CD1c-positive myeloid dendritic cell (primary cell): Measurements from ENCODE around the gene AKAP13.

Experiments used
- DNase-seq: peaks from one replicate; pipeline ENCODE4 v3.0.0-alpha.2; 2016; ENCODE audit errors: extremely low spot score

AKAP13 gene

DNA sequence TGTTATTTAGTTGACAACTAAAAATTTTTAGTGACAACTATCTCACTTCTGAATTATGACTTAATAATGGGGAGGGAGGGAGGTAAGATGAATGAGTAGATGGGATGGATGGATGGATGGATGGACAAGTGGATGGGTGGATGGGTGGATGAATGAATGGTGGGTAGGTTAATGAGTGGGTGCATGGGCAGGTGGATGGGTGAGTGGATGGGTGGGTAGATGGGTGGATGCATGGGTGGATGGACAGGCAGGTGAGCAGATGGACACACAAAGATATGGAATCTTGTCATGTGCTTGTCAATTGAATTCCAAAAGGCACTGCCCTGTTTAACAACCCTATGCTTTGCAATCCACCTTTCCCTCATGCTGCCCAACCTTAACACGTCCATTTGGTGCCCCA lies 372.9 kb downstream of the AKAP13 start:
- DNase-seq, result no peak

DNA sequence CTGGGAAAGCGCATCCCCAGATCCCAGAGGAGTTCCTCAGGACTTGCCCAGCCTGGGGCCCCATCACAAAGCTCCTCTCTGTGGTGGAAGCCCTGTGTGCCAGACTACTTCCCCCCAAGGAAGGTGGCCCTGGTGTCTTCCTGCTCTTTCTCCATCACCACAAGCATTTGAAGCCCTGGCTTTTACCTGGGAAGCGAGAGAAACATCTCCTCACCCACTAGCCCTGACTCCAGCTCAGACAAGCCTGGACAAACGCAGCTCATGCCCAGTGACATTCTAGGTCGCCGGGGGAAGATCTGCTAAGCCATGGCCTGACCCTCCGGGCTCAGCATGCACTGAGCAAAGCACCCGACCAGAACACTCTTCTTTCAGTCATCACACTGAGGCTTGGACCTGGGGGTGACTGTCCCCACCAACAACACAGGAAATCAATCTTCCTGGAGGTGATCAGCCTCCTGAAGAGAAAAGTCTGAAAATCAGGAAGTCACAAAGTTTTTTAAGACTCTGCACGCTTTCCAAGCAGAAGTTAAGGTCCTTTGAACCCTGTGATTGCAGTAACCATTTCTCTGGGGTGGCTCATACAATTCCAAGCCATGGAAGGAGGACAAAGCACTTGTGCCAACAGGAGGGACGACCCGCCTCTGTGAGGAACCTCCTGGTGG lies 373.5 kb downstream of the AKAP13 start:
- DNase-seq, result peak; percentile 17

DNA sequence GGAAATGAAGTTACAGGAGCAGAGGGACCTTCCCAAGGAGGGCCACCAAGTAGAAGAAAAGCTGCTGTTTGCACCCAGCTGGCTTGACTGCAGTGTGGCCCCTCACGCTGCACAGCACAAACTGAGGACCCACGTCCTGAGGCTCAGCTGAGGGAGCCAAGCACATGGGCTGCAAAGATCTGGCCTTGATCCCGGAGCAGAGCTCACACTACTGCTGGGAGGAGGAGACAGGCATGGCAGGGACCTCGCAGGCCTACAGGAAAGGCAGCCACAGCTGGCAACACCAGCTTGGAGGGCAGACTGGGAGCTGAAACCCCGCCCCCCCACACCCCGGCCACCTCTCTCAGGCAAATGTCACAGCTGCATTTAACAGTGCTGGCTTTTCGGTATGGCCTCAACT lies 374.6 kb downstream of the AKAP13 start:
- DNase-seq, result no peak

DNA sequence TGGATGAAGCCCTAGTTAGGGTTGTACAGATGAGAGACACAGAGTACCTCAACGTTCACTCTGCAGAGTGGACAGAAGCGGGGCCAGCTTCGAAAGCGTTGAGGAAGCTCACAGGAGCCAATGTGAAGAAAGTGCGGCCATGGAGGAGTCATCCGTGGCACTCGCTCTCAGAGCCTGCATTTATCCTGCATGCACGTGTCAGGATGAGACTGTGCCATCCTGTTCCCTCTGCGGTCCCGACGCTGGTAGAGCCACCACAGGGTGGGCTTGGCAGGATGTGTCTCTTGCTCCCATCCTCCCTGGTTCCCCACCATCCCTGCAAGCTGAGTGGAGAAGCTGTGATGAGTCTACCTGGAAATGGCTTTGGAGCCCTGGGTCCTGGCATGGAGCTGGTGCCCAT lies 375.1 kb downstream of the AKAP13 start:
- DNase-seq, result no peak

DNA sequence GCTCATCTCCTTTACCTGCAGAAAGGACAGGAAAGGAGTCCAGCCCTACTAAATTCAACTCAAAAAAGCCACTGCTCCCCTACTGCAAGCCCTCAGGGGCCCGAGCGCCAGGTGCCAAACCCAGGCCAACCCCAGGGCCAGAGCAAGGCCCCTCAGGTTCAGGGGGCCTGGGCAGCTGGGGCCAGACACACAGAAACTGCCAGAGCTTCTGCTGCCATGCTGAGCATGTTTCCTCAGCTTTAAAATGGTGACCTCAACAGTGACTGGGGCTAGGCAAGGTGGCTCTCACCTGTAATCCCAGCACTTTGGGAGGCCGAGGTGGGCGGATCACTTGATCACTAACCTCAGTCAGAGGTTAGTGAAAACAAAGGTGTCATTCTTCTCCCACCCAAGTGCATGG lies 375.5 kb downstream of the AKAP13 start:
- DNase-seq, result no peak

DNA sequence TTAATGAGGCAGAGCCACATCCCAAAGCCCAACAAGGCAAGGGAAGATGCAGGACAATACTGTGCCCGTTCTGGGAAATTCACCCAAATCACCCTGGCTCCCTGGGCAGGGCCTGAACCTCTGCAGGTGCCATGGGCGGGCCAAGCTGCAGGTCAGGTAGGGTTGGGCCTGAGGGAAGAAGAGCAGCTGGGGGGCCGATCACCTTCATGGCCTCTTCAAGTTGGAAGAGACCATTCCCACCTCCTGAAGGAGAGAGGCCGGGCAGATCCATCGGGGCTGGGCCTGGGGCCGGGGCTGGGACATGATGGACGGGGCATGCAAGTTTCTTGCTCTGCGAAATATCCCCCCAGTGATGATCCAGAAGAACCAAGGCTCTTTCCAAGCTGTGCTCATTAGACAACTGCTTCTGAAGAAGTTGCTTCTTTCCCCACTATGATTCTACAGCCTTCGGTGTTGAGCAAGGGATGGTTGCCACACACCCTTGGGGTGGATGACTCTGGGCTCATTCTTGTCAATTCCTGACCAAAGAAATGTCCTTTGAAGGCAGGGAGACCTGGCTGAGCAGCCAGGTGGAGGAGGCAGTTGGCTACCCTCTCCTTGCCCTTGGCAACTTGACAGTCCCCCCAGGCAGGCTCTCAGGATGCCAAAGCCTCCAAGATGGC lies 376.1 kb downstream of the AKAP13 start:
- no peak for DNase-seq

DNA sequence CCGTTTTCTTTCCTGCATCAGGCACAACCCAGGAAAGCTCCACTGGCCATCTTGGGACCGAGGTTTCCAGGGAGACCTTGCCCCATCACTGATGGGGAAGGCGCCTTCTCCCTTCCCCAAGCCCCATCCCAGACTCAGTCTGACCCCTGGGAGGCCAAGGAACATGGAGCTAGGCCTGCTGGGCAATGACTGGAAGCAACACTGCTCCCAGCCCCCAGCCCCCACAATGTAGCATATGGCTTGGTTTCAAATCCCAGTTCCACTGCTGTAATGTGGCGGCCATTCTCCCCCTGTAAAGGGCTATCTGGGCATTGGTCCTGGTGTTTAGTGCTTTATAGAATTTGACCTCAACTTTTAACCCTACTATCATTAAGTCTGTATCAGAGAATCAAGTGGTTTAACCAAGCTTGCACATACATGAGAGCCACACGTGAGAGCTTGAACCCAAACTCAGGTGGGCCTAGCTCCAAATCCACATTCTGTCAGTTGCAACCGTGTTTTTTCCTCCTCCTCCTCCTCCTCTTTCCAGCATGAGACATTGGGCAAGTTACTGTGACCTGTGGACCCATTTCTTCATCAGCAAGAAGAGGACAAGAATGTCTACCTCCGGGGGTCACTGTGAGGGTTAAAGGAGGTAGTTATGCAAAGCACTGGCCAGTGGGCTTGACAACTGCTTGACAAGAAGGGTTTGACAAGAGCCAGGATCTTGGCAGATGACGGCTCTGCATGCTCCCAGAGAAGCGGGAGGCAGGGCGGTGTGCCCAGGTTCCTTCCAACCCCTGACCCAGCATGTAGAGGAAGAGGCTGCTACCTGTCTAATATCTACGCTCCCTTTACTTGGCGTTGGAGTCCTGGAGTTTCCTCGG lies 376.9 kb downstream of the AKAP13 start:
- no peak for DNase-seq

DNA sequence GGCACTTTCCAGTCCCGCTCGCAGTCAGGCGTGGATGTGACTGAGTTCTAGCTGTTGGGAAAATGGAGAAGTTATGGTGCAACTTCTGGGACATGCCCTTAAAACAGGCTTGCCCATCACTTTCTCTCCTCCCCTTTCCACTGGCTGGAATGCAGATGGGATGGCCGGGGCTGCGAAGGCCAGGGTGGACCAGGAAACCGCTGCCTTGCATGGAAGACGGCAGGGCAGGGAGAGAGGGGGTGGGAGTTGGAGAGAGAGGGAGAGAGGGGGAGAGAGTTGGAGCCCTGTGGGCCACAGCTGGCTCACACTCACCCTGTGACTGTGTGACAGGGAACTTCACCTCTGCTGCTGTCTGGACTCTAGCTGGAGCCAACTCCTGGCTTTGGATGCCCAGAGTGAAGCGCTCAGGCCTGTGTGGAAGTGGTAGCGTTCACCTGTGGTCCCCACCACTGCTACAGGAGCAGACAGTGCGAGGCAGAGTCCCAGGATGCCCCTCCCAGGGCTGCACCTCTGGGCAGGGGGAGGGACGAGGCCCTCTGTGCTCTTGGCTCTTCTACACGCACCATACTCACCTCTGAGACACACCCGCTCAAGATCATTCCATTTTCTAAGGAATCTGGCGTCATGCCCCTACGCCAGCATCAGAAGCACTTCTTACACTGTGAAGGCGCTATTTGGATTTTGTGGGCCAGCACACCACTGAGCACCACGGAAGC lies 377.7 kb downstream of the AKAP13 start:
- no peak for DNase-seq

DNA sequence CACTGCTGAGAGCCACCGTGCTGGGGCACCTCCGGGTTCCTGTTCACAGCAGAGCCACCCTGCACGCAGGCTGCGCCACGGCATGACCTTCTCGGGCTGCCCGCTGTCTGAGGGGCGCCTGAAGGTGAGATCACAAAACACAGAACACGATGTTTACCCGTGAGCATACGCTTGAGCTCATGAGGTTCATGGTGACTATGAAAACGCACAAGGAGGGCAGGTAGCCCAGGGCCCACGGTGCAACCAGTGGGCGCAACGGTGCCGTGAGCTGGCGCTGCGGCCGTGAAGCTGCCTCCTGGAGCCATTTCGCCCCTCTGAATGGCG lies 378.2 kb downstream of the AKAP13 start:
- no peak for DNase-seq

DNA sequence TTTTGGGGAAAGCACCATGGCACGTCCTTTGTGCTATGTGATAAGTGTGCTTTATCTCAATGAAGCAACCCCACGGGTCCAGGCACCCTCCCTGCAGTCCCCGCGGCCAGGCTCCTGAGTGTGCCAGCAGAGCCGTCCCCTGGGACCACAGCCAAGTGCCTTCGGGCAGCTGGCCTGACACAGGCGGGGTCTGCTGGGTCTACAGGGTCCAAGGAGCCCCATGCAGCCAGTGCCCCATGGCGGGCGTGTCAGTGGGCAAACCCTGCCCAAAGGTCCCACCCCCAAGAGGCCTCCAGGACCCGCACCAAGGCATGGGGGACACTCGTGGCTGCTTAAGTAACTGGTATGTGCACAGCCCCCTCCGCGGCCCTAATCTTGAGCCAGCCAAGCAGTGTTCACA lies 379.0 kb downstream of the AKAP13 start:
- no peak for DNase-seq

DNA sequence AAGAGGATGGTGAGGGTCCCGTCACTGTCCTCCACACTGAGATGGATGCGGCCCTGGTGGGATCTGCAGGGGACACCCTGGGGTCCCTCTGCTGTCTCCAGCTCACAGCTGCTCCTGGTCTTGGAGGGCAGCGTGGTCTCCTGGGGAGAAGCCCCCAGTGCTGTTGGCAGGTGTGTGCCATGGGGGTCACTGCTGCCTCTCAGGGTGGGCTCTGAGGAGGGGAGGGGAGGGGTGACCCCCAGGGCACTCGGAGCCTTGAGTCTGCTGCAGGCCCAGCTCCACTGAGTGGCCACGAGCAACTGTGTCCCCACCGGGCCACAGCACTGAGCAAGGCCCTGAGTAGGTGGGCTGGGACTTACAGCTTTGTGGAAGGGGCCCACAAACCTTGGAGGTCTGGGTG lies 379.6 kb downstream of the AKAP13 start:
- DNase-seq, result no peak

DNA sequence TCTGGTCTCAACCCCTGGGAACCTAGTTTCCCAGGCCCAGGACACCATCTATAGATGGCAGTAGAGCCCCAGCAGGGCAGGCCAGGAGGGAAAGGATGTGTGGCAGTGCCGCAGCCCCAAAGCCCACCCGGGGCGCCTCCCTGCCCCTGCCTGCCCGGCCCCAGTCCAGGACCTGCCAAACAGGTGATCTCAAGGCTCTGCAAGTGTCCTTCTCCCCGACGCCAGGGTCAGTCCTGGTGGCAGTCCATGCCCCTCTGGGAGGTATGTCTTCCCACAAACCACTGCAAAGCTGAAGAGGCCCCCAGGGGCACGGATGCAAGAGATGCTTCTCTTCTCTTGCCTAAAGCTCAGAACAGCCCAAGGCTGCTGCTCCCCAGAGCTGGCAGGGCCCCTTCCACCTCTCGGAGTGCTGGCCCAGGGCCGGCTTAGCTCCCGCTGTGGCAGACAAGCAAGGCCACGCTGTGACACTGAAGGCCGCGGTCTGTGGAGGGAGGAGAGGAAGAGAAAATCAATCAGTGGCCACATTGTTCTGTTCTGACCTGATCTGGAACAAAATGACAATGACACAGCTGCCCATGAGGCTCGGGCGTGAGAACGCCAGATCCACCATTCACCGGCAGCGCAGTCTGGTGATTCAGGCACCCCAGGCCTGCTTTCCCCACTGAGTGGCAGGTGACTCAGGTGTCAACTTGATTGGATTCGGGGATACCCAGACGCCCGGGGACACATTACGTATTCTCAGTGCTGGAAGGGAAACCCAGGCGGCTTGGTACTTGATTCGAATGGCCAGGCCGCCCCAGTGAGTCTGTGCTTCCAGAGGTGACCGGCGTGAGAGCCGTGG lies 380.3 kb downstream of the AKAP13 start:
- DNase-seq, result no peak

DNA sequence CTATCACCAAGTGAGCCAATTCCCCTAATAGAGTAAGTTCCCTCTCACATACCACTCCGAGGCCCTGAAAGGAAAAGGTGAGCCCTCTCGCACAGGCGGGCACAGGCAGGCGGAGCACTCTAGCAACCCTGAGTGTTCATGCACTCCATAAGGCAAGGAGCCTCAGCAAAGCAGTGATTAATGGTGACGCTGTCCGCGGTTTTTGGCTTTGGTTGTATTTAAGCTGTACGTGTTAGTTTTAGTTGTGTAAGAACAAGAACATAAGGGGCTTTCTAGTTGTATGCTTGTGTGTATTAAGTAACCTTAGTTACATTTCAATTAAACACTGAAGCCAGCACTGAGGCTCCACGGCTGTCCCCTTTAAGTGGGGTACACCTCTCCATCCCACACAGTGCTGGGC lies 381.2 kb downstream of the AKAP13 start:
- DNase-seq, result no peak

DNA sequence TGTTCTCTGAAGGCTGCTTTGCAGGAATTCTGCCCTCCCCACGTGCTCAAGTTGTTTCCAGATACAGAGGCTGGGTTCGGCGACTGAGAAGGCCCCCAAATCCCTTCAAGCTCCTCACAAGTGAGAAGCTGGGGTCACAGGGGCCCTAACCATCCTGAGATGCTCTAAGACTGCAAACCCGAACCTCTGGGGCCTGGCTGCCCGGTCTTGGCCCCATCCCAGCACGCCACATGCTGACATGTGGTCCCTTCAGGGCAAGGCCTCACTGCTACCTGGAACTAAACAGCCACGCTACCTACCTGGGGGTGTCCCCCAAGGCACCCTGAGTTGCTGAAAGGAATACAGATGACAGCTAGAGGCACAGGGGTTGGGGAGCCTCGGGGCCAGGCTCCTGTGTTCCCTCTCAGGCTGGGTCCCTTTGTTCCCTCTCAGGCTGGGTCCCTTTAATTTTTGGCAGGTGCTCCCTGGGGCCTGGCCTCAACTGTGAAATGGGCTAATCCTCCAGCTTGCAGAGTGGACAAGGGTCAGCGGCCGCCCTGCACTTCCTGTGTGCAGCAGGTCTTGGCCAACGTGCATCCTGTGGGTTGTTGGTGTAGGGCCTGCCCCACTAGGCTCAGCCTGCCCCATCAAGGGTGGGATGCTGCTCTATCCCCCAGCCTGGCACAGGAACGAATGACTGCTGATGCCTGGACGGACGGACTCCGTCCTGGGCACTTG lies 381.8 kb downstream of the AKAP13 start:
- DNase-seq, result no peak

DNA sequence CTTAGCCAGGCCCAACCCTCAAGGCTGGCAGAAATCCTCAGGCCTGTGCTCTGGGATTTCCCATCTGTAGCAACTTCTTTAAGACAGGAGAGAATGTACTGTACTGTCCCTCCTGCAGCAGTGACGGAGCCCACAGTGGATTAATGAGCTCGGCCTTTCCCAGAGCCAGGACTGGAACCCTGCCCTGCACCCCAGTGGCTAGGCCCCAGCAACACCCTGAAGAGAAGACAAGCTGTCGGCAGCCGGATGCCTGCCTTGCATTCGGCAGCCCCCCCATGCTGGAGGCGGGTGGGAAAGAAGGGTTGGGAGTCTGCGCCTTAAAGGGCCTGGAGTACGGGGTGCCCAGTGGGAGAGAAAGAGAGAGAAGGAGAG lies 382.3 kb downstream of the AKAP13 start:
- DNase-seq, result no peak

DNA sequence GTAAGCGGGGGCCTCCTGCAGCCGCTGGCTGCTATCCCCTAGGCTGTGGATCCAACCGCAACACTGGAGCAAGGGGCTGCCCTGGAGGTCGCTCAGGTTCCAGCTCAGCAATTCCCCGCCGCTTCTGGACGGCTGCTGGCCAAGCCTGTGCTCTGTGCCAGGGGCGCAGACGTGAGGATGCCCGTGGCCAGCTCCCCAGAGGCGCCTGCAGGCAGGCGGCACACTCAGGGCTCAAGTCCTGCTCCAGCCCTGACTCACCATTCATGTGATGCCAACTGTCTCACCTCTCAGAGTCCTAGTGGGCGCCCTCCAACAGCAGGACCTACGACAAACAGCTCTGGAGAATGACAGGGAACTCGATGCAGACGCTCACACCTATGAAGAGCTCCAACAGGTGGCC lies 382.8 kb downstream of the AKAP13 start:
- DNase-seq, result no peak

DNA sequence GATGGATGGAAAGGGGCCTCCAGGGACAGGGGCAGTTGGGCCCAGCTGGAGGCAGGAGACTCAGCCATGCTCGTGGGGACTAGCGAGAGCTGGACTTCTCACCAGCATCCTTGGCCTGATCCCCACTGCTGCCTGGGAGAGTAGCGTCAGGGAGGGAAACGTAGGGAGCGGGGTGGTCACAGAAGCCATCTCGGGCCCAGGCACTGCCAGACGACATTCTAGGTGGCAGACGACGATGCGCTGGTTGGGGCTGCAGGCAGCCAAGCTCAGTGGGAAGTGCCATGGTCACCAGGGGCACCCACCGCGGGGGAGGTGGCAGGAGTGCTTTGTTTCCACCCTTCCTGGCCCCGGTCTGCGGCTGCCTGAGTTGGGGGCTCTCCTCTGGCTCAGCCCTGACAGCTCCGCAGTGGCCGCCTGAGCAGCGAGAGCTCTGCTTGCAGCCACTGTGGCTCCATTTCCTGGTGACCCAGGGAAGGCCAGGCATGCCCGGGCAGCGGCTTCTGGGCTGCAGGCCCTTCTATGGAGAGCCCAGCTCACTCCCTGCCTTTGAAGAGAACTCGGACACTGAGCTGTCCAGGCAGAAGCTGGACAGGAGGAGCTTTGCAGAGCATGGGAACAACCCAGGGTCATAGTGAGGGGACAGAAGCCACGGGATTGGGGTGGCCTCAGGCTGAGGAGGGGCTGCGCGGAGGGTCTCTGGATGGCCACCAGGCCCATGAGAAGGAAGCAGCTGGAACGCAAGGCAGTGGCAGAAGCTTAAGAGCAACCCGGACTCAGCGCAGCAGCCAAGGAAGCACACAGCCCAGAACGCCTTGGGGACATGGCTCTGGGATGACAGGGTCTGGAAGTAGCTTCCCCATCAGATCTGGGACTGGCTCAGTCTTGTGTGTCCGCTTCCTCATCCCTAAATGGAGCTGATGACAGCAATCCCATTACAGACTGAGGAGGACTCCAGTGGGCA lies 383.6 kb downstream of the AKAP13 start:
- no peak for DNase-seq

DNA sequence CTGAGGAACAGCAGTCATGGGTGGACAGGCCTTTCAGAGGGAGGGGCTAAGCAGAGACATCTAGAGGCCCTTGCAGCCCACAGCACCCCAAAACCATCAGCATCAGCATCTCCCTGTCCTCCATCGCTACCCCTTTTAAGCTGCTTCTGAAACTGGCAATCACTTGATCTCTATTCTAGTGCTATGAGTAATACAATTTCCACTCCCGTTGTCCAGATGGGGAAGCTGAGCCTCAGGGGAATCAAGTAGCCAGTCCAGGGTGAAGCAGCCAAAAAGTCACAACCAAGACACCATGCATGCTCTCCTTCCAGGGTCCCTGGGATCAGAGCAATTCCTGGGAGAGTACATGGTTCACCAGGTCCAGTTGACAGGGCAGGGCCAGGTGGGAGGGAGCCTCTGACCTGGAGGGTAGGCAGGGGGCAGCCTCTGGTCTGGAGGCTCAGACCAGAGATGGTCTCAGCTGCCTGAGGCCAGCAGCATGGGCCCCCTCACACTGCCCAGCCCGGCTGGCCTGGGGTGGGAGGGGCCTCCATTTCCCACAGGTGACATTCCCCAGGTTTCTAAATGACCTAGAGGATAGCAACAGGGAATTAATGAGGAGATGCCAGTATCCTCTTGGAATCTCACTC lies 384.4 kb downstream of the AKAP13 start:
- no peak for DNase-seq
